Neural progenitor cell (in vitro differentiated cells): ENCODE data around the gene GCK.

Source experiments
- EZH2 ChIP-seq: fragments of 200-600 bp; sonication (generic); IDR thresholded peaks from 2 replicates; pipeline ENCODE4 v1.6.1; 2017; ENCODE audit warnings: antibody characterized with exemption, mild to moderate bottlenecking, moderate library complexity
- TF ChIP-seq, protein P1 (sequence below): fragments of 200-600 bp; sonication (generic); IDR thresholded peaks from 2 replicates; pipeline ENCODE4 v1.5.1; 2017; ENCODE audit warnings: antibody characterized with exemption, mild to moderate bottlenecking

DNA sequence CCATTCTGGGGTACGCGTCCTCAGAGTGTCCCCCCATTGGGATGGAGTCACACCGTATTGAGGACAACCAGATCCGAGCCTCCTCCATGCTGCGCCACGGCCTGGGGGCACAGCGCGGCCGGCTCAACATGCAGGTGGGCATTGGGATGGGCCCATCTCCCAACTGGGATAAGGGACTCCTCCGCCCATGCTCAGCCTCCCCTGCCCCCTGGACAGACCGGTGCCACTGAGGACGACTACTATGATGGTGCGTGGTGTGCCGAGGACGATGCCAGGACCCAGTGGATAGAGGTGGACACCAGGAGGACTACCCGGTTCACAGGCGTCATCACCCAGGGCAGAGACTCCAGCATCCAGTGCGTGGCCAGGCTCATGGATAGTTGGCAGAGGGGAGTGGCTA is 79.2 kb downstream of the GCK start:
- TF ChIP-seq, protein P1, sequence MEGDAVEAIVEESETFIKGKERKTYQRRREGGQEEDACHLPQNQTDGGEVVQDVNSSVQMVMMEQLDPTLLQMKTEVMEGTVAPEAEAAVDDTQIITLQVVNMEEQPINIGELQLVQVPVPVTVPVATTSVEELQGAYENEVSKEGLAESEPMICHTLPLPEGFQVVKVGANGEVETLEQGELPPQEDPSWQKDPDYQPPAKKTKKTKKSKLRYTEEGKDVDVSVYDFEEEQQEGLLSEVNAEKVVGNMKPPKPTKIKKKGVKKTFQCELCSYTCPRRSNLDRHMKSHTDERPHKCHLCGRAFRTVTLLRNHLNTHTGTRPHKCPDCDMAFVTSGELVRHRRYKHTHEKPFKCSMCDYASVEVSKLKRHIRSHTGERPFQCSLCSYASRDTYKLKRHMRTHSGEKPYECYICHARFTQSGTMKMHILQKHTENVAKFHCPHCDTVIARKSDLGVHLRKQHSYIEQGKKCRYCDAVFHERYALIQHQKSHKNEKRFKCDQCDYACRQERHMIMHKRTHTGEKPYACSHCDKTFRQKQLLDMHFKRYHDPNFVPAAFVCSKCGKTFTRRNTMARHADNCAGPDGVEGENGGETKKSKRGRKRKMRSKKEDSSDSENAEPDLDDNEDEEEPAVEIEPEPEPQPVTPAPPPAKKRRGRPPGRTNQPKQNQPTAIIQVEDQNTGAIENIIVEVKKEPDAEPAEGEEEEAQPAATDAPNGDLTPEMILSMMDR: no peak
- TF ChIP-seq EZH2: no peak
